ENCODE data around the gene SIGLEC9. TPM values are rescaled to one million over a fixed set of nuclear protein-coding genes. Genes with fewer than 3 reads are reported as not detected.

Gene SIGLEC9
- total RNA-seq, 1 donor from 2014 or later: 0.48 TPM

DNA sequence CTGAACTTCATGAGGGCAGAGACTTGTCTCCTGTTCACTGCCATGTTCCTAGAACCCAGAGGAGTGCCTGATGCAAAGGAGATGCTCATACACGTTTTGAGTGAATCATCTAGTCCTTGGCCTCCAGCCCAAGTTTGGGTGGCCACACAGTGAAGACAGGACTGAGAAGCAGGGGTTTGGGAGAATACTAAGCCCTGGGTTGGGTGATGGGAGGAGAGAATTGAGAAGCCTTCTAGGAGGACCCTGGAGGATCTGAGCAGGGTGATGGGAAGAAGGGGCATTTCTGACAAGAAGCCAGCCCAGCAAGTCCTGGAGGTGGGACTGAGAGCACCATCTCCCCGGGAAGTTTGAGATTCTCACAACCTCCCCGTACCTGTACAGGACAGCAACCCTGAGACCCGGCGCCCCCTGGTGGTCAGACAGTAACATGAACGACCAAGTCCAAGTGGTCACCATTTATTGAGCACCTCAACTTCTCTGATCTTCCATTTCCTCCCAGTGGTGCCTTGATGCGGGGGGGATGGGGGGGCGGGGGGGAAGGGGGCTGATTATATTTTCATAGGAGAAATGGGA is 27.5 kb upstream of the SIGLEC9 start:
- ATAC-seq: peak; percentile 64

- ATAC-seq: no peak
Observed at GRCh38 chr19:51097796-51098195, 26.9 kb upstream of the SIGLEC9 start.

- ATAC-seq: no peak
Observed at GRCh38 chr19:51098365-51099046, 26.2 kb upstream of the SIGLEC9 start.

- no peak for ATAC-seq
Observed at GRCh38 chr19:51099047-51099382, 25.7 kb upstream of the SIGLEC9 start.

DNA sequence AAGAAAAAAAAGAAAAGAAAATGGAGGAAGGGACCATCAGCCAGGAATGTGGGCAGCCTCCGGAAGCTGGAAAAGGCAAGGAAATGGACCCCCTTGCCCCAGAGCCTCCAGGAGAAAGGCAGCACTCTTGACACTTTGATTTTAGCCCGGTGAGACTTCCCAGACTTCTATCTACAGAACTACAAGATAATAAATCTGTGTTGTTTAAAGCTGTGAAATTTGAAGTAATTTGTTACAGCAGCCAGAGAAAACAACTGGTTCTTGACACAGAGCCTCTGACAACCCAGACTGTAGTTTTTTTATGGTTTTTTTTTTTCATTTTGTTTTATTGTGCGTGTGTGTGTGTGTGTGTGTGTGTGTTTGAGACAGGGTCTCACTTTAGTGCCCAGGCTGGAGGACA is 24.1 kb upstream of the SIGLEC9 start:
- no peak for ATAC-seq

DNA sequence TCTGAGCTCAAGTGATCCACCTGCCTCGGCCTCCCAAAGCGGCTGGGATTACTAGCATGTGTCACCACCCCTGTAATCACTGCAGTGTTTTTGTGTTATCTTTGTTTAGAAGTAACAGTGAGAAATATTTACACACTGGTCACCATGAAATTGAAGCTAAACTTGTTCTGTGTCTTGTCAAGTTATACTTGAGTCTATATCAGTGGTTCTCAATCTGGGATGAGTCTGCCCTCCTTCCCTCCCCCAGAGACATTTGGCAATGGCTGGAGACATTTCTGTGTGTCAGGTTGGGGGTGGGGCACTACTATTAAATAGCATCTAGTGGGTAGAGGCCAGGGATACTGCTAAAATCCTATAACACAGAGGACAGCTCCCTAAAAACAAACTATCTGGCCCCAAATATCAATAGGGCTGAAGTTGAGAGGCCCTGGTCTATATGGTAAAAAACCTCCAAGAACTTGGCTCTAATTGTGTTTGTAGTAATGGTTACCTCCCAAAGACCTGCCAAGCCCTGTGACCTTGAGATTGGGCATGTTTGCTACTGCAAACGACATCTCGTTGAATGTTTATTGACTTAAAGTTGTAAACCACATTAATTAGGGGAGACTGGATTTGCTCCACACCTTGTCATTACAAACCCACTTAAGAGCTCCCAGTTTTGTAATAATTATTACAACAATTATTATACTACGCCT is 23.4 kb upstream of the SIGLEC9 start:
- no peak for ATAC-seq

DNA sequence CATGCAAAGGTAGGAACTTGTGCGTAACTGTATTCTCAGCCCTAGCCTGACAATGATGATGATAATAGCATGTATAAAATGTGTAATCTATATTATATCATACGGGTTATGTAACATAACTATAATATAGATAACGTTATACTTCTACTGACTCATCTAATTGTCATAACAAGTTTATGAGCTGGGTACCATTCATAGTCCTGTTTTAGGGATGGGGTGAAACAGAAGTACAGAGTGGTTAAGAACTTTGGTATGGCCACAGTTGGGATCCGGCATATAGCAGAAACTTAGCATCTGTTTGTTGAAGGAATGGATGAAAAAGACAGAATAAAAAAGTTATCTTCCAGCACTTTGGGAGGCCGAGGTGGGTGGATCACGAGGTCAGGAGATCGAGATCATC is 21.7 kb upstream of the SIGLEC9 start:
- ATAC-seq: no peak

- ATAC-seq: no peak
Observed at GRCh38 chr19:51103926-51104341, 20.8 kb upstream of the SIGLEC9 start.

GRCh38 chr19:51107406-51108065 is 17.2 kb upstream of the SIGLEC9 start:
- peak; percentile 16 for ATAC-seq

DNA sequence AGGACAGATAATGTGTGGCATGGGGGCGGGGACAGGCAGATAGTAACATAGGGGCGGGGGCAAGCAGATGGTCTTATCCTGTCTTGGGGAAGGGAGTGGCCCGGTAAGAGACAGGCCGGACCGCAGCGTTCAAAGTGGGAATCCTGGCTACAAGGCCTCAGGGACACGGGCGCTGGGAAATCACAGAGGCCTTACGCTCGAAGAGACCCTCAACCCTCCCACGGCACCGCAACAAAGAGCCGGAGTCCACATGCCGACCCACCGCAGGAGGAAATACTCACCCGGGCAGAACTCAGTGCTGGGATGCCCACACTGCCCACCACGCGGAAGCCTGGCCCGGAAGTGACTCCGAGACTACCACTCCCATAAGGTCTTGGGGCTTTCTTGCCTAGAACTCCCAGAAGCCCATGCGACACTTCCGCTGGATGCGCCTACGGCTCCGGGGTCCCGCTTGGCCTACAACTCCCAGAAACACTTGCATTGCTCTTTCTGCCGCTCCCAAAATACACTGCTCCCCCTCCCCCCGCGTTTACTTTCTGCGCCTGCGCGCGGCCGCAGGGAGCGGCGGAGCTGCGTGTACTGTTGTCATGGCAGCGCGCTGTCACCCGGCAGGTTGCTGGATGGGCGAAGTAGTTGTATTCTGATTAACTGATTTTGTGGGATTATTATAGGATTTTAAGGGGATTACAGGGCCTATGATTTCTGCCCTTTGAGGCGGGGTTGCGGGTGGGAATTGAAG is 16.5 kb upstream of the SIGLEC9 start, which contains the start of gene CTU1:
Gene CTU1 (minus strand): TSS at position 344 of the 739 bp plus-strand sequence. CDS start 3,840 bp downstream, outside the sequence.
- peak; percentile 92 for ATAC-seq

DNA sequence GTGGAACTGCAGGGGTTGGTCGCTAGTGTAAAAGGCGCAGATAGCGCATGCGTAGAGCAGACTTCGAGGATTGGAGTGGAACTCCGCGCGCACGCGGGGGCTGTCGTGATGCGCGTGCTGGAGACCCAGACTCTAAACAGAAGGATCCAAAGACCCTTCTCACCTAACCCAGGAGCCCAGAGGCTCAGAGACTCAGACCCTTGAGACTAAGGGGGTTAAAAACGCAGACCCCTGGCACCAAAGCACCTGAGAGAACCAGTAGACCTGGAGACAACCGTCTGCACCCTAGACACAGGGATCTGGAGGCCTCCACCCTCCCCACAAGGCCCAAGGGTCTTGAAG is 15.9 kb upstream of the SIGLEC9 start:
- peak; percentile 0 for ATAC-seq

- no peak for ATAC-seq
Observed at GRCh38 chr19:51110666-51110971, 14.1 kb upstream of the SIGLEC9 start.

DNA sequence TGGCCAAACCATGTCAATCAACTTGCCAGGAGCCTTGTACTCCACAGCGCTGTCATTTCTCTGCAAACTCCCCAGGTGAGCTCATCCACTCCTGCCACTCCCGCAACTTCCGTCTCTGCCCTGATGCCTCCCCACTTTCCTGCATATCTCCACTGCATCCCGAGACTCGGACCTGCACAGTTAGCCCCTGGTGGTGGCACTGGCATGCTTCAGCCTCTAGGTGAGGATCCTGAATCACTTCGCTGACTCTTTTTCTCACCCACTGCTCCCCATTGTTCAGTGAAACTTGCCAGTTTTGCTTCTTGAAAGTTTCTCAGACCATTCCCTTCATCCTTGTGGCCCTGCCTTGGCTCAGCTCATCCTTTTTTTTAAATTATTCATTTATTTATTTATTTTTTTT is 13.1 kb upstream of the SIGLEC9 start:
- ATAC-seq: peak; percentile 5

DNA sequence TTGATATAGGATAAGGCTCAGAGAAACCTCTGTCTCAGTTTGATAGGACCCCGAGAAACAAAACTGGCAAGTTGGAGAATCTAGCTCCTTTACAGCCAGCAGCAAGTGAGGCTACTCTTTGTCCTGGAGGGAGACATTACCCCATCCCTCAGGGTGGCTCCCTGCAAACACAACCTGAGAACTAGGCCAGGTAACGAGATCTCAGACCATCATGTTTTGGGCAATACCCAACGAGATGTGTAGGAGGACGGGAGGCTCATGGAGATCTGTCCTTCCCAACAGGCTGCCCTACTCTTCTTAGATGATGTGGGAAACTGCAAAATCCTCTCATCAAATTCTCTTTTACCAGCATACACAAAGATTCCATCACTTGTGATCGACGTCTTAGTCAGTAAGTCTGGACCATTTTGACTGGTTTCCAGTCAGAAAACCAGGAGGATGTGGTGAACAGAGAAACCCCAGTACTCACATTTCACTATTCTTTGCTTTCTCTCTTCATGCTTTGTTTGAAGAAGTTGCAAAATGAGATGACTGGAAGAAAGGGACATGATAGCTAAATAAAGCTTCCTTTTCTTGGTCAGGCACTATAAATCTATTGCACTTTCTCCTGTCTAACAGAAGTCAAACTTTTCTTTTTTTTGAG is 10.5 kb upstream of the SIGLEC9 start:
- ATAC-seq: no peak

DNA sequence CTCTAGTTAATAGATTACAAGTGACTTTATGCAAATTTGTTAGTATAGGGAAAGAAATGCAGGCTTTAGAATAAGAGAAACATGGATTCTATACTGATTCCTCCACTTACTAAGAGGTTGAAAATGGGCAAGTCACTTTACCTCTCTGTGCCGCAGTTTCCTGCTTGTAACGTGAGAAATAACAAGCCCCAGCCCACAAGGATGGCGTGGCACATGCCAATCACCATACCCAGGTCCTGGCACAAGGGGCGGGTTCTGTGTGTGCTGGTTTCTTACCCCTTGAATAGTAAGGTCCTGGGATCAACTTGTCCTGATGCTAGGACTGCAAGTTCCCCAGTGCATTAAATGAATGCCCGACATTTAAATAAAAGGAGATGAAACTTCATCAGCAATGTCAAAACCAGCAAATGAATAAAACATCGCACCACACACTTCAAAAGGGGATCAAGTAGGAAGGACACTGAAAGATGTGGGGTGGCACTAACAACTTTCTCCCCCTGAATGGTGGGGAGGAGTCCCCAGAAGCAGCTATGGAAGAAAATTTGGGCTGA is 7.9 kb upstream of the SIGLEC9 start:
- ATAC-seq: no peak

GRCh38 chr19:51119101-51119500 is 5.6 kb upstream of the SIGLEC9 start:
- no peak for ATAC-seq

GRCh38 chr19:51119611-51120010 is 5.1 kb upstream of the SIGLEC9 start:
- no peak for ATAC-seq

DNA sequence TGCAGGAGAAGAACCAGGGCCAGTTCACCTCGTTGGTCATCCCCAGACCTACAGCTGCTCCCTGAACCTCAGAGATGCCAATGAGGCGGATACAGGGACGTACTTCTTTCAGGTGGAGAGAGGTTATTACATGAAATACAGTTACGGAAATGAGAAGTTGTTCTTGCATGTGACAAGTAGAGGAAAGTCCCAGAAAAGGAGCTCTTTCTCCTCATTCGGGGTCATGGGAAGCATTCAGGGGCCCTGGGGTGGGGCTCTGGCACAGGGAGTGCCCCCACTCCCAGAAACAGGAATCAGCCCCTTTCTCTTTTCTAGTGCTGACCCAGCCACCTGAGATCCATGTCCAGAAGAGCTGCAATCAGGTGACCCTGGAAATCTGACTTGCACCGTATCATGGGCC is 4.5 kb upstream of the SIGLEC9 start:
- no peak for ATAC-seq

GRCh38 chr19:51121257-51121656 is 3.4 kb upstream of the SIGLEC9 start:
- ATAC-seq: no peak

DNA sequence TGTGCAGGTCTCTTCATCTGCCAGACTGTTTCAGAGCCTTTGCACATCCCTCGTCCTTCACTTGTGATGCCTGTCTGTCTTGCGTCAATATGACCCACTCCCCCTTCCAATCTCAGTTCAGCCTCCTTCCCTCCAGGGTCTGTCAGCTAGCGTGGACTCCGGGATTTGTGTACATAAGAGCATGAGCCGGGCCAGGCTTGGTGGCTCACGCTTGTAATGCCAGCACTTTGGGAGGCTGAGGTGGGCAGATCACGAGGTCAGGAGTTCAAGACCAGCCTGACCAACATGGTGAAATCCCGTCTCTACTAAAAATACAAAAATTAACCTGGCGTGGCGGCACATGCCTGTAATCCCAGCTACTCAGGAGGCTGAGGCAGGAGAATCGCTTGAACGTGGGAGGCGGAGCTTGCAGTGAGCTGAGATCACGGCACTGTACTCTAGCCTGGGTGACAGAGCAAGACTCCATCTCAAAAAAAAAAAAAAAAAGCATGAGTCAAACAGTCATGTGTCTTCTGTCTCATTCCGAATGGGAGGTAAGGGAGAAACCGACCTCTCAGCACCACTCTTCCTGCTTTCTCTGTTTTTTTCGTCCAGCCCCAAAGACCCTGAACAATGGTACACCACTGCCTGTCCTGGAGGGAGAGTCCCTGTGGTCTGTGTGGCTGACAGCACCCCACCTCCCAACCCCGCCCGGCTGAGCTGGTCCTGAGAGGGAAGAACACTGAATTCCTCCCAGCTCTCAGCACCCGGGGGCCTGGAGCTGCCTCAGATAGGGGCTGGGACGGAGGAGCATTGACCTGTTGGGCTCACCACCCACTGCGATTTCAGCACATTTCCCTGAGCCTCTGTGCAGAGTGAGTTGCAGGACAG is 2.4 kb upstream of the SIGLEC9 start:
- no peak for ATAC-seq

- ATAC-seq: no peak
Observed at GRCh38 chr19:51123381-51123800, 1.3 kb upstream of the SIGLEC9 start.
